GM18858 (cell line): ENCODE data around the gene TMEM126A.
"Not testable (repeated sequence)": the region's sequence is repeated elsewhere in the genome, so short reads cannot be mapped to it uniquely, and the experiment has no call there.

Experiments
- ATAC-seq: cut with Tn5 transposase; IDR thresholded peaks from one replicate; pipeline ENCODE4 v1.9.1; 2021; ENCODE audit not compliant: unreplicated experiment

Gene TMEM126A

GRCh38 chr11:85656777-85657176 is 9.0 kb downstream of the TMEM126A start:
- no peak for ATAC-seq

DNA sequence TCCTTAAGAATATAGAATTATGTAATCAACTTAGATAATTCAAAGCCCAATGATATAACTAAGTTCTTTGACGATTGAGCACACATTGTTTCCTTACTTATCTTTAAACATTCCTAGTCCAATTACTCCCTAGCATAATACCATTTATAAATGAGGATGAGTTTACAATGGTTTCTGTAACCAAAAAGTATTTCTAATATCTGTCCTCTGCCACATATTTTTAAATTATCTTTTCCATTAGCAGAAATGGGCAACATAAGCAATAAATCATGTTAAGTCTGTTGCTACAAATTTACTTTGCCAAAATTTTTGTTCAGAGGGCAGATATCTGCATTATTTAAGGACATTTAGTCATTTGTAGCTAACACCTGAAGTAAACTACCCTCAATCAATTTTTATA is 10.4 kb downstream of the TMEM126A start:
- ATAC-seq: no peak

- ATAC-seq: no peak
Observed at GRCh38 chr11:85661972-85662664, 14.4 kb downstream of the TMEM126A start.

DNA sequence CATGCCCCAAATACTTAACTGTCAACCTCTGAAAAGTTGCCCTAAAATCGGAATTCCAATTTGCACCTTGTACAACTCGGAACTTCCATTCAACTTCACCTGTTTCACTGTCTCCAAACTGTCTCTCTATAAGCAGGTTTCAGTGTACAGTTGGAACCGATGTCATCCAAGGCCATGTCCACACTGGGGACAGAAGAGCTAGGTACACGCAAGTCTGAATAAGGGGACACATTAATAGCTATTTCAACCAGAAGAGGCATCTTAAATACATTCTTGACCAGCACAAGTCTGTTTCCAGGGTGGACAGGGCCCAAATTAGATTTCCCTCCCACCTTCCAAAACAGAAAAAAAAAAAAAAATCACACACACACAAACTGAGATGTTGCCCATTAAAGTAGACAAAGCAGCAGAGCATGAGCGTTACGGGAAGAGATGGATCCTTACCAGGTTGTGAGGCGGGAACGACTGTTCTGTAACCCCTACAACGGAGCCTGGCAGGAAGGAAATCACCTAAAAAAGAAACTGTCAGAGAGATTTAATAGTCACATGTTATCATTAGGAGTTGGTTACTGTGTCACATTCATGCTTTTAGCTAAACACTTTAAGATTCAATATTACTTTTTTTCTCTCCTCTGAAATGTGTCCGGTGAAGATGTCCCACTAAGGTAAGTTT is 15.4 kb downstream of the TMEM126A start:
- no peak for ATAC-seq

GRCh38 chr11:85663753-85664614 is 16.2 kb downstream of the TMEM126A start:
- peak; percentile 56 for ATAC-seq

DNA sequence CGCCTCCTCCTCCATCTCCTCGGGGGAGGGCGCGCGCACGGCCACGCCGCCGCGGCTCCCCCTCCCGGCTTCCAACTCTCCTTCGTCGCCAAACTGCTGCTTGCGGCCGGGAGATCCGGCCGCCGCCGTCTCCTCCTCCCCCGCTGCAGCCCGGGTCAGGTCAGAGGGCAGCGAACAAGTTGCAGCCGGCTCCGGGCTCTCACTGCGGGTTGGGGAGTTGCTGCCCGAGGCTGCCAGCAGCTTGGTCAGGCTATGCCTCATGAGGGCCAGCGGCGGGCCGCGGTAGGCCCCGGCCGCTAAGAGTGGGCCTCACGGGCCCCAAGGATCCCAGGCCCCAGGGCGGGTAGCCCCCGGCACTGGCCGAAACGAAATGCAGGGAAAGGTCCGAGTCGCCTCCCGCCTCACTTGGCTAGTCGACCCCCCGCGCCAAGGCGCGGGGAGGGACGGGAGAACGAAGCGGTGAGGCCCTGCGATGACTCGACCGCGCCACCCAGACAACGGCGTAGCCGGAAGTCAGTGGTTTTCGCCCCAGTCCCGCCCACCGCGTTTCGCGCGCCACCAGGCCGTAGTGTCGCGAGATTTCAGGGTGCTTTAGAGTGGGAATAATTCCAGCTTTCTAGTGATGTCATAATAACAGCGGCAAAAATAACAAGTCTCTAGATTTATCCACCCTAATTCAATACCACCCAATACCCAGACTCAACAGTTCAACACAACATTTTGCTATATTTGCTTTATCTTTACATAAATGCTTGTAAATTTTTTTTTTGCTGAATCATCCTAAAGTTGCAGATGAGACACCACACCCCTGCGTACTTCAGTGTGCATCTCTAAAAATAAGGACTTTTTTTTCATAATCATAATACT is 17.1 kb downstream of the TMEM126A start, which contains the start of gene CREBZF:
CREBZF (minus strand) TSS at position 515 of the 867 bp plus-strand sequence; CDS start at position 261, 254 bp downstream.
- ATAC-seq: peak; percentile 85

- ATAC-seq: no peak
Observed at GRCh38 chr11:85665733-85666132, 18.0 kb downstream of the TMEM126A start.

GRCh38 chr11:85666687-85667086 is 18.9 kb downstream of the TMEM126A start:
- ATAC-seq: no peak

DNA sequence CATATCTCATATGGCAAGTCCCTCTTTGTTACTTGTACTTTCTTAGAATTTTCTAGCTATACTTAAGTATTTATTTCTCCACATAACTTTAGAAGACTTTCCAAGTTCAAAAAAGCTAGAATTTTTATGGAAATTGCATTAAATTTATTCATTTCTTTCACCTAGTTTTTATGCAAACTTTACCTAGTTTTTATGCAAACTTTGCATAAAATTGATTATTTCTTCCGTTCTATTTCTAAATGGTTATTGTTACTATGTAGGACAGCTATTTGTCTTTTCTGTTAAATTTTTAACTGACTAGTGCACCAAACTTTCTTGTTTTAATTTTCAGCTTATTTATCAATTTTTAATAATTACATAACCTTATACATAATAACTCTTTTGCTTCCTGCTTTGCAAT is 20.4 kb downstream of the TMEM126A start:
- no peak for ATAC-seq

- not testable (repeated sequence) for ATAC-seq
Observed at GRCh38 chr11:85670949-85671663, 23.3 kb downstream of the TMEM126A start.

- ATAC-seq: no peak
Observed at GRCh38 chr11:85672105-85672902, 24.5 kb downstream of the TMEM126A start.

GRCh38 chr11:85673393-85673792 is 25.6 kb downstream of the TMEM126A start:
- no peak for ATAC-seq

GRCh38 chr11:85679576-85679975 is 31.8 kb downstream of the TMEM126A start:
- ATAC-seq: no peak

GRCh38 chr11:85680897-85681296 is 33.1 kb downstream of the TMEM126A start:
- ATAC-seq: no peak

DNA sequence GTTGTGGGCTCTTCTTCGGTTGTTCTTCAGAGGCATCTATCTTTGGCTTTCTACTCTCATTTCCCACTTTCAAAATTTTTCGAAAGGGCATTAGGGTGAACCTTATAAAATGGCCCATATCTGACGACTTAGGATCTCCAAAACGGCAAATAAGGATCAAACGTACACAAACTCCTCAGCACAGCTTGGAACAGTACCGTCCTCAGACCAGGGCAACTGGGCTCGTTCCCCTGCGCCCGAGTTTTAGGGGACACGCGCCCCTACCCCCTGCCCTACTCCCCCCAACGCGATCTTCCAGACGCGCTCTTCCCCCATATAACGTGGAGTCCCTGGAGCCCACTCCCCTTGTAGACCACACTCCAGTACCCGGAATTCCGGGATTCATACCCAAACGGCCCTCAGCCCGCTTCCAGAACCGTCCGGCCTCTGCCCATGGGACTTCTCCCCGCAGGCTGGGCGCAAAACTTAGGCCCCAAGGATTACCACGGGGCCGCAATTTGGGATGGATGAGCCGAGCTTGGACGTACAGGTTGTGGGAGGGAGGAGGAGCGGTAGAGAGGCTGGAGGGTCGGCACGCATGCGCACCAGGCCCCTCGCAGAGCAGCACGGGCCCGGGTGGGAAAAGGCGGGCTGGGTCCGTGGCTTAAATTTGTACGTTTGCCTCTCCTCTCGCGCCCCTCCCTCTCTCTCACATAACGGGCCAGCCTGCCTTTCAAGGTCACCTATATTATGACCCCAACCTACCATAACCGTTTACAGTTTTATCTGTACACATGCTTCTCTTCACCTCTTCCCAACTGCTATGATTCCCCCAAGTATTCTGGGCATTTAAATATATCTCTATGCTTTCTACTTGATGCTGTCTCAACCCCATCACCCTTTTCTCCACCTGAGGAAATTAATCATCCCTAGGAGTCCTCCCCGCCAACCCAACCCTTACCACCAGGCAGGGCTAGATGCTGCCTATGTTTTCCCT is 34.9 kb downstream of the TMEM126A start:
- peak; percentile 61 for ATAC-seq

- no peak for ATAC-seq
Observed at GRCh38 chr11:85685125-85685819, 37.5 kb downstream of the TMEM126A start.

DNA sequence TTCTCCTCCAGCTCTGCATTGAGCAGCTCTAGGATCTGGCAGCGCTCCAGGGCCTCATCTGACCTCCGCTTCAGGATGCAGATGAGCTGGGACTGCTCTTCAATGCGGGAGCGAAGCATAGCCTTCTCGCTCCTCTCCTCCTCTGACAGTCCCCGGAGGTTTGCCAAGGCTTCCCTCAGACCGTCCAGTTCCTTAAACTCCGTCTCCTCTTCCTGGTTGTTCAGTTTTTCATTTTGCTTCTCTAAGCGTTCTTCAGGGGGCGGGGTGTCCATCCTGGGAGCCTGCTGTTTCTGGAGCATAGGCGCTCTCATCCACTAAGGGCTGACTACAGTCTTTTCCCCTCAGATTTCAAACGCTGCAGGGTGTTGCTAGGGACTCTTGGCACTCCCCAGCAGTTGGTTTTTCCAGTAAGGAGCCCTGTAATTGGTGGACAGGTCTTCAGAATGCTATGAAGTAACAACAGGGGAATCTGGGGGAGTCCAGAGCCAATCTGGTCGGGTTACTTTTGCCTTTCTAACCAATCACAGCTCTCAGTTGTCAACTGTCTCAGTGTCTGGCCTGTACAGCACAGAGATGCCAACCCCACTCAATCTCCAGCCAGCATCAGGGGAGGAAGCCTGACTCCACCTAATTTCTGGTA is 38.2 kb downstream of the TMEM126A start, which contains the start of gene CCDC89:
CCDC89 (minus strand) TSS at position 376 of the 640 bp plus-strand sequence; CDS start at position 311, 65 bp downstream.
- no peak for ATAC-seq
